HepG2 (cell line): Measurements from ENCODE around the gene FFAR4. TPM values are rescaled to one million over a fixed set of nuclear protein-coding genes. Genes with fewer than 3 reads are reported as not detected.

Experiments used
- ATAC-seq: fragments of 200-7000 bp; cut with Tn5 transposase; 3 replicates; pipeline ENCODE4 v1.9.1; 2020; ENCODE audit warnings: mild to moderate bottlenecking, moderate library complexity
- BruUV-seq: library from RNA; stranded (reverse); fragments of 400-500 nt; replicated peaks from 2 replicates; lab custom pipeline; 2021; lab: Mats Ljungman, UMichigan
- CTCF ChIA-PET: fragments of 300-600 bp; formaldehyde crosslinking; extraction: SDS; loops from one replicate; lab custom pipeline; 2021; ENCODE audit warnings: low total read pairs, inconsistent platforms, low intra/inter-chr PET ratio; lab: Yijun Ruan, JAX
- POLR2A ChIA-PET: fragments of 350-600 bp; sonication (Branson Sonifier 250); formaldehyde crosslinking; loops from one replicate; lab custom pipeline; 2020; ENCODE audit warnings: antibody characterized with exemption, inconsistent platforms; lab: Yijun Ruan, JAX
- DNase-seq: peaks from one replicate; pipeline ENCODE4 v3.0.0-alpha.2; 2015; ENCODE audit warnings: low spot score
- FAIRE-seq: peaks from 3 replicates; lab custom pipeline; 2011; peaks lifted over from hg19 to GRCh38; lab: Jason Lieb, UNC
- H2AFZ ChIP-seq: one replicate; pipeline ENCODE4 v1.6.1; 2011; ENCODE audit warnings: low read length, inconsistent platforms
- H3K27ac ChIP-seq: fragments of 300-600 bp; 3 replicates; pipeline ENCODE4 v1.8.0; 2011; ENCODE audit warnings: mixed run types, mild to moderate bottlenecking, mixed read lengths, low read length, inconsistent platforms; ENCODE audit not compliant: insufficient read depth; ENCODE audit errors: extremely low read length
- H3K27me3 ChIP-seq, 2 experiments: fragments of 200-600 bp in 1 of 2; 2 replicates in 1 of 2; 3 replicates in 1 of 2; pipeline versions ENCODE4 v1.6.0 to v1.8.0; 2011; ENCODE audit warnings: low read length in 2 of 2, mild to moderate bottlenecking in 2 of 2, moderate library complexity in 2 of 2, inconsistent platforms in 1 of 2; ENCODE audit not compliant: insufficient read depth in 2 of 2, control insufficient read depth in 1 of 2
- H3K36me3 ChIP-seq, 2 experiments: fragments of 200-600 bp in 1 of 2; replicated peaks in 1 of 2; 2 replicates in 1 of 2; 3 replicates in 1 of 2; pipeline versions ENCODE4 v1.5.1 to v1.8.0; 2011; ENCODE audit warnings: low read length in 2 of 2, inconsistent platforms in 1 of 2; ENCODE audit not compliant: insufficient read depth in 2 of 2, control insufficient read depth in 1 of 2
- H3K4me1 ChIP-seq: 2 replicates; pipeline ENCODE4 v1.5.1; 2012; ENCODE audit warnings: low read length, inconsistent platforms; ENCODE audit not compliant: insufficient read depth
- H3K4me2 ChIP-seq: 2 replicates; pipeline ENCODE4 v1.6.0; 2011; ENCODE audit warnings: low read depth, low read length, inconsistent platforms
- H3K4me3 ChIP-seq, 3 experiments: fragments of 200-600 bp in 1 of 3; sonication (generic), shearing (Covaris generic) in 1 of 3; replicated peaks in 1 of 3; 2 replicates each; pipeline ENCODE4 v1.5.1; 2011 to 2016; ENCODE audit warnings: low read length in 3 of 3, inconsistent platforms in 2 of 3, low read depth in 2 of 3, mild to moderate bottlenecking in 2 of 3, control low read depth in 1 of 3, mixed read lengths in 1 of 3; ENCODE audit not compliant: insufficient read depth in 1 of 3
- H3K79me2 ChIP-seq: one replicate; pipeline ENCODE4 v1.6.1; 2011; ENCODE audit warnings: low read length, inconsistent platforms; ENCODE audit not compliant: insufficient read depth
- H3K9ac ChIP-seq: 2 replicates; pipeline ENCODE4 v1.6.0; 2011; ENCODE audit warnings: mild to moderate bottlenecking, low read depth, low read length, inconsistent platforms; ENCODE audit not compliant: insufficient read depth
- H3K9me3 ChIP-seq: 2 replicates; pipeline ENCODE4 v1.5.1; 2012; ENCODE audit warnings: mild to moderate bottlenecking, low read length
- H4K20me1 ChIP-seq: 2 replicates; pipeline ENCODE4 v1.6.0; 2011; ENCODE audit warnings: inconsistent platforms, mild to moderate bottlenecking, low read length, moderate library complexity; ENCODE audit not compliant: insufficient read depth
- ADNP ChIP-seq: sonication (generic); formaldehyde crosslinking; IDR thresholded peaks from 2 replicates; pipeline ENCODE4 v1.4.0; 2020; ENCODE audit warnings: missing genetic modification reagents
- FLYWCH1 ChIP-seq: sonication (generic); formaldehyde crosslinking; IDR thresholded peaks from 2 replicates; pipeline ENCODE4 v1.8.1; 2023; ENCODE audit warnings: mild to moderate bottlenecking, missing genetic modification reagents
- NFYC ChIP-seq: IDR thresholded peaks from 2 replicates; pipeline ENCODE4 v1.6.1; 2016; ENCODE audit warnings: missing genetic modification reagents, missing compliant biosample characterization
- RAD51 ChIP-seq: fragments of 450-650 bp; IDR thresholded peaks from 2 replicates; pipeline ENCODE4 v1.6.1; 2016; ENCODE audit warnings: borderline replicate concordance
- RFXANK ChIP-seq: IDR thresholded peaks from 2 replicates; pipeline ENCODE4 v1.6.1; 2016
- SIX4 ChIP-seq: sonication (generic); formaldehyde crosslinking; IDR thresholded peaks from 2 replicates; pipeline ENCODE4 v1.4.0; 2020; ENCODE audit warnings: missing genetic modification reagents
- ZNF10 ChIP-seq: sonication (generic); formaldehyde crosslinking; IDR thresholded peaks from 2 replicates; pipeline ENCODE4 v1.4.0; 2020; ENCODE audit warnings: mild to moderate bottlenecking, low read depth, missing genetic modification reagents, borderline replicate concordance
- WGBS: methylation state at CpG from one replicate; pipeline ENCODE4 v1.1.6; 2017; ENCODE audit warnings: low lambda C conversion rate; 5-methylcytosine and 5-hydroxymethylcytosine counted together
- in situ Hi-C: cut with HindIII; loops from 2 replicates; pipeline ENCODE4 v1.10.0; 2017; ENCODE audit warnings: low pct_unique_long_range_greater_than_20kb; ENCODE audit not compliant: extremely low pct_ligation_motif_present
- intact Hi-C: fragments of 100-400 bp; cut with micrococcal nuclease; formaldehyde crosslinking; loops from one replicate; pipeline ENCODE4 v1.10.0; 2022; ENCODE audit not compliant: unreplicated experiment
- polyA plus RNA-seq, 8 experiments: library from polyadenylated mRNA; depleted of rRNA in 3 of 8; stranded (reverse) in 7 of 8; unstranded in 1 of 8; fragments of >200 nt; fragmentation: Illumina TruSeq in 4 of 8; extraction: Trizol in 4 of 8; gene quantifications; 2 replicates each; pipeline versions ENCODE4 v1.2.1 to v1.2.3, GENCODE V29; 2011 to 2016; ENCODE audit warnings: low read depth in 4 of 8, missing spikeins in 1 of 8, mixed read lengths in 1 of 8; ENCODE audit not compliant: insufficient read depth in 1 of 8
- total RNA-seq, 5 experiments: library from RNA; depleted of rRNA; stranded (reverse); fragments of >200 nt; fragmentation: Illumina TruSeq; extraction: Trizol; gene quantifications; 2 replicates each; pipeline ENCODE4 v1.2.3, GENCODE V29; 2016; ENCODE audit warnings: low read depth in 1 of 5
- TF ChIP-seq, protein P1 (sequence below): sonication (generic); formaldehyde crosslinking; IDR thresholded peaks from 2 replicates; pipeline ENCODE4 v1.4.0; 2020; ENCODE audit warnings: missing genetic modification reagents
- TF ChIP-seq, protein P2 (sequence below): sonication (generic); formaldehyde crosslinking; IDR thresholded peaks from 2 replicates; pipeline ENCODE4 v1.5.0; 2020; ENCODE audit warnings: missing genetic modification reagents

The FFAR4 gene
- total and polyA plus RNA-seq, 2 of the 13 experiments (the other 11 are each of a cell fraction or from before 2014, with no cell fraction given) = 0.09 TPM; not detected in 1

DNA sequence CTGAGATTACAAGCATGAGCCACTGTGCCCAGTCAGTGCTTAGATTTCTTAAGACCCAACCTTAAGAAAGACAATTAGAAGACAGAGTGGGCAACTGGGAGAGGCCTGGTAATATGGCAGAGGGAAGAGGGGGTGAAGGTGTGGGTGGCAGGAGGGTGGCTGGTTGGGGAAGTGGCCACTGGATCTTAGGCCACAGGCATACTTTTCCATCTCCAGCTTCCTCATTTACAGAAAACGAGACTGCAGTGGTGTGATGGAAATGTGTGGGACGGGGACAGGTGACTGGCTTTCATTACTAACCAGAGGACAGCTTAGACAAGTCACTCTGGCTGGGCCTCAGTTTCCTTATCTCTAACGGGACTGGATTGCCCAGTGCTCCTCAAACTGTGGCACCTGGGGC, 1.0 kb upstream of the FFAR4 start:
- H4K20me1 ChIP-seq = no peaks in the 10 kb centered on the region
- H2AFZ ChIP-seq = no peak overlapping the region
- peaks cover 4 to 56% of the 10 kb centered on the region in 2 experiments for H3K27me3 ChIP-seq
- ChIA-PET POLR2A (no interaction called here), CTCF (no interaction called here)
- TF ChIP-seq RFXANK (CRISPR knock-in tag) (no peak), RAD51 (no peak), NFYC (CRISPR knock-in tag) (no peak), SIX4 (CRISPR knock-in tag) (no peak), FLYWCH1 (CRISPR knock-in tag) (no peak), ZNF10 (CRISPR knock-in tag) (no peak), ADNP (CRISPR knock-in tag) (no peak)
- TF ChIP-seq, protein P1, sequence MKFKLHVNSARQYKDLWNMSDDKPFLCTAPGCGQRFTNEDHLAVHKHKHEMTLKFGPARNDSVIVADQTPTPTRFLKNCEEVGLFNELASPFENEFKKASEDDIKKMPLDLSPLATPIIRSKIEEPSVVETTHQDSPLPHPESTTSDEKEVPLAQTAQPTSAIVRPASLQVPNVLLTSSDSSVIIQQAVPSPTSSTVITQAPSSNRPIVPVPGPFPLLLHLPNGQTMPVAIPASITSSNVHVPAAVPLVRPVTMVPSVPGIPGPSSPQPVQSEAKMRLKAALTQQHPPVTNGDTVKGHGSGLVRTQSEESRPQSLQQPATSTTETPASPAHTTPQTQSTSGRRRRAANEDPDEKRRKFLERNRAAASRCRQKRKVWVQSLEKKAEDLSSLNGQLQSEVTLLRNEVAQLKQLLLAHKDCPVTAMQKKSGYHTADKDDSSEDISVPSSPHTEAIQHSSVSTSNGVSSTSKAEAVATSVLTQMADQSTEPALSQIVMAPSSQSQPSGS (CRISPR knock-in tag) = no peak
- TF ChIP-seq, protein P2, sequence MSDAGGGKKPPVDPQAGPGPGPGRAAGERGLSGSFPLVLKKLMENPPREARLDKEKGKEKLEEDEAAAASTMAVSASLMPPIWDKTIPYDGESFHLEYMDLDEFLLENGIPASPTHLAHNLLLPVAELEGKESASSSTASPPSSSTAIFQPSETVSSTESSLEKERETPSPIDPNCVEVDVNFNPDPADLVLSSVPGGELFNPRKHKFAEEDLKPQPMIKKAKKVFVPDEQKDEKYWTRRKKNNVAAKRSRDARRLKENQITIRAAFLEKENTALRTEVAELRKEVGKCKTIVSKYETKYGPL (CRISPR knock-in tag) = no peak
- H3K4me2 ChIP-seq = no peak overlapping the region
- no peaks in the 10 kb centered on the region for H3K9me3 ChIP-seq
- 0% methylated on average over 3 of the region's 3 CpGs for WGBS
- in situ Hi-C loops = no loop called here
- intact Hi-C loops = no loop called here
- H3K4me1 ChIP-seq = no peaks in the 10 kb centered on the region
- no peak overlapping the region for H3K9ac ChIP-seq
- no peak for FAIRE-seq
- H3K27ac ChIP-seq = no peak overlapping the region
- no peak overlapping the region for H3K4me3 ChIP-seq
- ATAC-seq = no peak
- no TSS peak for BruUV-seq
- no peaks in the 10 kb centered on the region for H3K79me2 ChIP-seq
- DNase-seq = no peak
- H3K36me3 ChIP-seq = no peaks in the 10 kb centered on the region
